ENCODE measurements around the gene CD2. TPM values are rescaled to one million over a fixed set of nuclear protein-coding genes. Genes with fewer than 3 reads are reported as not detected.

Gene CD2
- total RNA-seq, 1 donor from 2014 or later: 1.5 TPM

GRCh38 chr1:116769994-116770393, 15.8 kb downstream of the CD2 start:
- Mint-ChIP-seq H3K27ac (no peak overlapping the region), H3K4me3 (no peak overlapping the region), H3K9me3 (peaks cover 10% of the 10 kb centered on the region), H3K4me1 (peaks cover 3% of the 10 kb centered on the region), H3K36me3 (no peaks in the 10 kb centered on the region), H3K27me3 (ENCODE audit: insufficient read depth, low read depth) (peaks cover 2% of the 10 kb centered on the region)
- TF ChIP-seq EZH2 (IDR thresholded peaks at IDR 0.05): no peak
- TF ChIP-seq EZH2phosphoT487 (IDR thresholded peaks at IDR 0.05): no peak
- TF ChIP-seq CTCF (IDR thresholded peaks at IDR 0.05): no peak
- Histone ChIP-seq H4K20me1 (ENCODE audit: low read depth) (no peaks in the 10 kb centered on the region), H3K9ac (no peak overlapping the region), H3K4me1 (no peaks in the 10 kb centered on the region), H3K27me3 (no peaks in the 10 kb centered on the region), H3K36me3 (no peaks in the 10 kb centered on the region), H3F3A (ENCODE audit: low read depth) (no peaks in the 10 kb centered on the region), H3K4me2 (no peak overlapping the region), H3K27ac (no peak overlapping the region), H3K79me2 (ENCODE audit: low read depth) (no peaks in the 10 kb centered on the region), H2AFZ (replicated peaks) (no peak overlapping the region), H3K9me3 (ENCODE audit: low read depth) (no peaks in the 10 kb centered on the region), H3K4me3 (no peak overlapping the region)
- DNase-seq (ENCODE audit: low spot score): no peak

- TF ChIP-seq CTCF (IDR thresholded peaks at IDR 0.05) (no peak), EZH2 (IDR thresholded peaks at IDR 0.05) (no peak), EZH2phosphoT487 (IDR thresholded peaks at IDR 0.05) (no peak)
- H2AFZ ChIP-seq (replicated peaks): no peak overlapping the region
- Mint-ChIP-seq H3K36me3 (no peaks in the 10 kb centered on the region), H3K9me3 (peaks cover 12% of the 10 kb centered on the region), H3K4me3 (no peak overlapping the region), H3K27ac (no peak overlapping the region), H3K27me3 (ENCODE audit: insufficient read depth, low read depth) (peaks cover 2% of the 10 kb centered on the region), H3K4me1 (peaks cover 3% of the 10 kb centered on the region)
- no peaks in the 10 kb centered on the region for H3K27me3 ChIP-seq
- no peak overlapping the region for H3K27ac ChIP-seq
- H3K79me2 ChIP-seq (ENCODE audit: low read depth): no peaks in the 10 kb centered on the region
- no peak for DNase-seq (ENCODE audit: low spot score)
- no peaks in the 10 kb centered on the region for H3K9me3 ChIP-seq (ENCODE audit: low read depth)
- no peaks in the 10 kb centered on the region for H3K4me1 ChIP-seq
- no peak overlapping the region for H3K4me3 ChIP-seq
- no peak overlapping the region for H3K9ac ChIP-seq
- H3F3A ChIP-seq (ENCODE audit: low read depth): no peaks in the 10 kb centered on the region
- H3K4me2 ChIP-seq: no peak overlapping the region
- no peaks in the 10 kb centered on the region for H3K36me3 ChIP-seq
- H4K20me1 ChIP-seq (ENCODE audit: low read depth): no peaks in the 10 kb centered on the region
Measured at GRCh38 chr1:116770625-116771024, 16.4 kb downstream of the CD2 start.

DNA sequence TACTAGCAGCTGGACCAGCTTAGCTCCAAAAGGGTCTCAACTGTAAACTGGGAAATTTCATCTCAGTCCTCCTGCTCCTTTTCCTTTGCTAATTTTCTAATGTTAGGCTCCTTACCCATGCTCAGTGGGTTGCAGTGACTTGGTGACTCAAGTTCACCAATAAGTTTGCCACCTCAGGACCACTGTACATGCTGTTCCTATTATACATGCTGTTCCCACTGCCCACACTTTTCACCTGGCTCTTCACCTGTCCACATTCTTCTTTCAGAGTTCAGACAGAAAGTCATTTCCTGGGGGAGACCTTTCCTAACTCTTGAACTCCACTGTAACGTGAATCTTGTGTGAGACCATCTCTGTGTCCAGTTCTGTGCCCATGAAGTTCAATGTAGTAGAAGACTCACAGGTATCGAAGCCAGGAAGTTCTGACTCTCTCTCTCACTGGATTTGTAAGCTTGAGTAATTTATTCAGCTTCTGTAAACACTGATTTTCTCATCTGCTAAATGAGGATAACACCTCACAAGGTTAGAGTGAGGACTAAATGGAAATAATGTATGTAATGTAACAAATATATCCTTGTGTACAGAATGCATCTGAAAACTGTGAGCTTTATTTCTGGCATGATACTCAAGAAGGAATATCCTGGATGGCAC, 17.9 kb downstream of the CD2 start:
- Histone ChIP-seq H3K27me3 (no peaks in the 10 kb centered on the region), H3K9me3 (ENCODE audit: low read depth) (no peaks in the 10 kb centered on the region), H4K20me1 (ENCODE audit: low read depth) (no peaks in the 10 kb centered on the region), H2AFZ (replicated peaks) (no peak overlapping the region), H3F3A (ENCODE audit: low read depth) (no peaks in the 10 kb centered on the region), H3K9ac (no peak overlapping the region), H3K27ac (no peak overlapping the region), H3K79me2 (ENCODE audit: low read depth) (no peaks in the 10 kb centered on the region), H3K4me2 (no peak overlapping the region), H3K4me1 (no peaks in the 10 kb centered on the region), H3K4me3 (no peak overlapping the region), H3K36me3 (no peaks in the 10 kb centered on the region)
- no peak overlapping the region for H3K4me3 Mint-ChIP-seq
- peaks cover 2% of the 10 kb centered on the region for H3K27me3 Mint-ChIP-seq (ENCODE audit: insufficient read depth, low read depth)
- H3K27ac Mint-ChIP-seq: no peak overlapping the region
- no peaks in the 10 kb centered on the region for H3K36me3 Mint-ChIP-seq
- no peak for TF ChIP-seq CTCF (IDR thresholded peaks at IDR 0.05)
- no peak for TF ChIP-seq EZH2phosphoT487 (IDR thresholded peaks at IDR 0.05)
- no peak for TF ChIP-seq EZH2 (IDR thresholded peaks at IDR 0.05)
- peaks cover 3% of the 10 kb centered on the region for H3K4me1 Mint-ChIP-seq
- peaks cover 17% of the 10 kb centered on the region for H3K9me3 Mint-ChIP-seq
- DNase-seq (ENCODE audit: low spot score): no peak
